Measurements from ENCODE around the gene NTSR1. TPM values are rescaled to one million over a fixed set of nuclear protein-coding genes. Genes with fewer than 3 reads are reported as not detected.

Gene NTSR1
- total RNA-seq, 4 donors from 2014 or later, result 0.76 TPM; not detected in 3

DNA sequence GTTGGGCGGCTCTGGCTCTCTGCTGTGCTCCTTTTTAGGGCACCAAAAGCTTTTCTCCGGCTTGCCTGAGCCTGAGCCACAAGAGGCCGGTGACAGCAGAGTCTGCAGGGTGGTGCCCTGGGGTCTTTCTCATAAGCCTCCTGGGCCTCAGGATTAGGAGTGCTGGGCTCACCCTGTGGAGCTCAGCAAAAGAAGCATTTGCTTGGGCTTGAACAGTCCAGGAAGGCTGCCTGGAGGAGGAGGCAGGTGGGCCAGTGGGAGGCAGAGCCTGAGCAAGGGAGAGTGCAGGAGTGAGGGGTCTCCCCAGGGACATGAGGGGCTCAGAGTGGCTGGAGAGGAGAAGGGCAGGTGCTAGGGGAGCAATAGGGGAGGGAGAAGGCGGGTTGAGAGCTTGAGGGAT lies 54.8 kb downstream of the NTSR1 start:
- no peak for DNase-seq
- Histone ChIP-seq H3K27ac (no peak overlapping the region), H3K36me3 (no peaks in the 10 kb centered on the region), H3K27me3 (no peaks in the 10 kb centered on the region), H3K4me3 (no peak overlapping the region), H3K9me3 (no peaks in the 10 kb centered on the region), H3K4me1 (no peaks in the 10 kb centered on the region)
- TF ChIP-seq, protein P1, sequence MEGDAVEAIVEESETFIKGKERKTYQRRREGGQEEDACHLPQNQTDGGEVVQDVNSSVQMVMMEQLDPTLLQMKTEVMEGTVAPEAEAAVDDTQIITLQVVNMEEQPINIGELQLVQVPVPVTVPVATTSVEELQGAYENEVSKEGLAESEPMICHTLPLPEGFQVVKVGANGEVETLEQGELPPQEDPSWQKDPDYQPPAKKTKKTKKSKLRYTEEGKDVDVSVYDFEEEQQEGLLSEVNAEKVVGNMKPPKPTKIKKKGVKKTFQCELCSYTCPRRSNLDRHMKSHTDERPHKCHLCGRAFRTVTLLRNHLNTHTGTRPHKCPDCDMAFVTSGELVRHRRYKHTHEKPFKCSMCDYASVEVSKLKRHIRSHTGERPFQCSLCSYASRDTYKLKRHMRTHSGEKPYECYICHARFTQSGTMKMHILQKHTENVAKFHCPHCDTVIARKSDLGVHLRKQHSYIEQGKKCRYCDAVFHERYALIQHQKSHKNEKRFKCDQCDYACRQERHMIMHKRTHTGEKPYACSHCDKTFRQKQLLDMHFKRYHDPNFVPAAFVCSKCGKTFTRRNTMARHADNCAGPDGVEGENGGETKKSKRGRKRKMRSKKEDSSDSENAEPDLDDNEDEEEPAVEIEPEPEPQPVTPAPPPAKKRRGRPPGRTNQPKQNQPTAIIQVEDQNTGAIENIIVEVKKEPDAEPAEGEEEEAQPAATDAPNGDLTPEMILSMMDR (IDR thresholded peaks at IDR 0.05), result no peak
- no peak for TF ChIP-seq POLR2A (IDR thresholded peaks at IDR 0.05)

GRCh38 chr20:62764156-62764935 lies 55.7 kb downstream of the NTSR1 start:
- Histone ChIP-seq H3K4me3 (no peak overlapping the region), H3K4me1 (no peaks in the 10 kb centered on the region), H3K36me3 (no peaks in the 10 kb centered on the region), H3K27me3 (no peaks in the 10 kb centered on the region), H3K9me3 (no peaks in the 10 kb centered on the region), H3K27ac (no peak overlapping the region)
- DNase-seq, result no peak
- TF ChIP-seq, protein P1 (IDR thresholded peaks at IDR 0.05), result no peak
- TF ChIP-seq POLR2A (IDR thresholded peaks at IDR 0.05), result no peak

DNA sequence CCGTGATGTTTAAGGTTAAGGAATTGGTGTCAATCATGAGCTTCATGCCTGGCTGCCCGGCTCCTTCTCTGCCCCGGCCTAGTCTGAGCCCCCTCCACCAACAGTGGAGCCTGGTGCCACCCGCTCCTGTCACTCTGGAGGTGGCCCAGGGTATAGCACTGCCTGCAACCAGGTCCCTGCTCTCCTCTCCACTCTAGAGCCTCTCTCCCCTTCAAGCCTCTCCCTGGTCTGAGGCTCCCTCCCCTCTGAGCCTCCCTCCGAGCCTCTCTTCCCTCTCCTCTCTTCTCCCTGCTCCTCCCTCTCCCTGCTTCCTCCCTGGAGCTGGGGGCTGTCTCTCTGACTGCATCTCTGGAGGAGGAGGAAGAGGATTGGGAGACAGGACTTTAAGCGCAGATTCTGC lies 56.4 kb downstream of the NTSR1 start:
- Histone ChIP-seq H3K27me3 (no peaks in the 10 kb centered on the region), H3K4me1 (no peaks in the 10 kb centered on the region), H3K36me3 (no peaks in the 10 kb centered on the region), H3K27ac (no peak overlapping the region), H3K9me3 (no peaks in the 10 kb centered on the region), H3K4me3 (no peak overlapping the region)
- no peak for DNase-seq
- TF ChIP-seq, protein P1 (IDR thresholded peaks at IDR 0.05), result no peak
- no peak for TF ChIP-seq POLR2A (IDR thresholded peaks at IDR 0.05)

DNA sequence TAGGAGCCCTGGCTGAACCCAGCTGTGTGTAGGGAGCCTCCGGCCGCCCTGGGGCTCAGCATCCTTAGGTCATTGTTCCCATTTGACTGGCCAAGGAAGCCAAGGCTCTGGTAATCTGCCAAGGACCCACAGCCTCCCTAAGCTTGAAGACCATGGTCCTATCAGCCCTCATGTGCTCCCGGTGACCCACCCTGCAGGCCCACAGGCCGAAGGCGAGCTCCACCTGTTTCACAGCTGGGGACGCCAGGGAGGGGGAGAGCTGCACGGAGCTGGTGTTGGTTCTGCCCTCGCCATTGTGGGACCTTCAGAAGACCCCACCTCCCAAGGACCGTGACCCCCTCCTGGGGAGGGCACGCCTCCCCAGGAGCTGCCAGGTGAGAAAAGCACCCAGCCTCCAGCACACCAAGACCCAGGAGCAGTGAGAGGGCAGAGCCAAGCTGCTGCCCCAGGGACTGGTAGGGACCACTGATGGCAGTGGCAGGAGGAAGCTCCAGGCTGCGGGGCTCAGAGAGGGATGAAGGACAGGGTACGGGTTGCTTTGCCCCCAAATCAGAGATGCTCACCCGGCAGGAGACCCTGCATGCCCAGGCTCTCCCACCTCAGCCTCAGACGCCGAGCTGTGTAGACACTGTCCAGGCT lies 56.9 kb downstream of the NTSR1 start:
- Histone ChIP-seq H3K36me3 (no peaks in the 10 kb centered on the region), H3K27ac (no peak overlapping the region), H3K9me3 (no peaks in the 10 kb centered on the region), H3K27me3 (no peaks in the 10 kb centered on the region), H3K4me1 (no peaks in the 10 kb centered on the region), H3K4me3 (no peak overlapping the region)
- no peak for DNase-seq
- TF ChIP-seq, protein P1 (IDR thresholded peaks at IDR 0.05), result no peak
- no peak for TF ChIP-seq POLR2A (IDR thresholded peaks at IDR 0.05)

DNA sequence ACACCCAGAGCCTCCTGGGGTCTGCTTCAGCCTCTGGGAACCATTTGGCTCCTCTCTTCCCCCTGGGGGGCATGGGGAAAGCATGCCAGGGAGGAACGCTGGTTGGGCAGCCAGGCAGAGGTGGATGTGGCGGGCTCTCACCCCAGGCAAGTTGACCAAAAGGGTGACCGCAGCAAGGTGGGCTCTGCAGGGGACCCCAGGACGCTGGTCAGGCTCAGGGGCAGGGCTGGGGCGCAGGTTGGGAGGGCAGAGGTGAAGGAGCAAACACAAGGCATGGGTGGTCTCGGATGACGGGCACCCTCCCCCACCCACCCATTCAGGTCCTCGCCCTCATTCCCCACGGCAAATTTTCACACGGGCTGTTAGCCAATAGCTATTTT lies 57.4 kb downstream of the NTSR1 start:
- H3K27ac ChIP-seq, result no peak overlapping the region
- H3K27me3 ChIP-seq, result no peaks in the 10 kb centered on the region
- H3K4me3 ChIP-seq, result no peak overlapping the region
- H3K9me3 ChIP-seq, result no peaks in the 10 kb centered on the region
- no peaks in the 10 kb centered on the region for H3K4me1 ChIP-seq
- DNase-seq, result no peak
- no peaks in the 10 kb centered on the region for H3K36me3 ChIP-seq
- no peak for TF ChIP-seq POLR2A (IDR thresholded peaks at IDR 0.05)
- TF ChIP-seq, protein P1 (IDR thresholded peaks at IDR 0.05), result no peak

All from Peyer's patch (tissue), 4 donors.